K562 (cell line): ENCODE data around the gene SMIM13. TPM values are rescaled to one million over a fixed set of nuclear protein-coding genes. Genes with fewer than 3 reads are reported as not detected.
A peak's percentile ranks its signal among the peaks of the same experiment; 100 is the strongest.

Source experiments
- ATAC-seq: fragments of 200-7000 bp; cut with Tn5 transposase; 3 replicates; pipeline ENCODE4 v1.9.1; 2020; ENCODE audit warnings: moderate library complexity
- BruUV-seq: library from RNA; stranded (reverse); fragments of 400-500 nt; replicated peaks from 2 replicates; lab custom pipeline; 2021; lab: Mats Ljungman, UMichigan
- CTCF ChIA-PET: fragments of 300-600 bp; formaldehyde crosslinking; extraction: SDS; loops from one replicate; lab custom pipeline; 2021; ENCODE audit warnings: low intra/inter-chr PET ratio; lab: Yijun Ruan, JAX
- POLR2A ChIA-PET: fragments of 300-600, 350-650 bp; sonication (Branson Sonifier 250); formaldehyde crosslinking; extraction: SDS; loops from one replicate; lab custom pipeline; 2021; ENCODE audit warnings: antibody characterized with exemption, inconsistent platforms; lab: Yijun Ruan, JAX
- DNase-seq, 4 experiments: peaks; one replicate each; pipeline versions ENCODE4 v3.0.0 to v3.0.0-alpha.2; 2011 to 2018; ENCODE audit warnings: low spot score in 3 of 4, mixed read lengths in 3 of 4; ENCODE audit errors: extremely low read depth in 1 of 4
- FAIRE-seq: peaks from 2 replicates; lab custom pipeline; 2011; peaks lifted over from hg19 to GRCh38; lab: Jason Lieb, UNC
- H2AFZ ChIP-seq: 2 replicates; pipeline ENCODE4 v1.6.0; 2011; ENCODE audit warnings: low read depth, low read length, control low read depth, inconsistent platforms
- H3K27ac ChIP-seq: fragments of 200-600 bp; 3 replicates; pipeline ENCODE4 v1.8.0; 2011; ENCODE audit warnings: low read depth, mild to moderate bottlenecking, control low read depth, inconsistent platforms, low read length, moderate library complexity, mixed read lengths; ENCODE audit errors: extremely low read depth
- H3K27me3 ChIP-seq, 2 experiments: fragments of 300-600 bp in 1 of 2; 2 replicates in 1 of 2; 3 replicates in 1 of 2; pipeline versions ENCODE4 v1.6.0 to v1.8.0; 2011; ENCODE audit warnings: inconsistent platforms in 2 of 2, low read length in 2 of 2, mild to moderate bottlenecking in 1 of 2, mixed read lengths in 1 of 2, moderate library complexity in 1 of 2; ENCODE audit not compliant: control insufficient read depth in 2 of 2, insufficient read depth in 2 of 2
- H3K36me3 ChIP-seq: fragments of 300-600 bp; 3 replicates; pipeline ENCODE4 v1.8.0; 2011; ENCODE audit warnings: mild to moderate bottlenecking, low read length, inconsistent platforms; ENCODE audit not compliant: control insufficient read depth, insufficient read depth
- H3K4me1 ChIP-seq, 2 experiments: fragments of 200-600 bp in 1 of 2; replicated peaks in 1 of 2; 2 replicates in 1 of 2; 3 replicates in 1 of 2; pipeline versions ENCODE4 v1.5.1 to v1.8.0; 2011; ENCODE audit warnings: inconsistent platforms in 2 of 2, low read length in 2 of 2, mild to moderate bottlenecking in 1 of 2, mixed read lengths in 1 of 2, moderate library complexity in 1 of 2; ENCODE audit not compliant: control insufficient read depth in 2 of 2, insufficient read depth in 2 of 2
- H3K4me2 ChIP-seq: 2 replicates; pipeline ENCODE4 v1.6.1; 2011; ENCODE audit warnings: low read length, control low read depth, inconsistent platforms, mixed read lengths; ENCODE audit not compliant: insufficient read depth
- H3K4me3 ChIP-seq: fragments of 200-600 bp; sonication (generic), shearing (Covaris generic); 2 replicates; pipeline ENCODE4 v1.5.1; 2016; ENCODE audit warnings: control low read depth, inconsistent platforms
- H3K79me2 ChIP-seq: fragments of 200-600 bp; 3 replicates; pipeline ENCODE4 v1.8.0; 2011; ENCODE audit warnings: low read length, inconsistent platforms; ENCODE audit not compliant: control insufficient read depth, insufficient read depth
- H3K9ac ChIP-seq, 2 experiments: 2 replicates each; pipeline versions ENCODE4 v1.6.0 to v1.6.1; 2011; ENCODE audit warnings: low read depth in 2 of 2, low read length in 2 of 2, control low read depth in 1 of 2, inconsistent platforms in 1 of 2, mild to moderate bottlenecking in 1 of 2, mixed read lengths in 1 of 2; ENCODE audit not compliant: insufficient read depth in 1 of 2
- H3K9me1 ChIP-seq: one replicate; pipeline ENCODE4 v1.6.0; 2011; ENCODE audit warnings: inconsistent platforms, mild to moderate bottlenecking, low read length, moderate library complexity; ENCODE audit not compliant: control insufficient read depth, insufficient read depth
- H3K9me3 ChIP-seq: replicated peaks from 2 replicates; pipeline ENCODE4 v1.5.1; 2011; ENCODE audit warnings: low read depth, low read length, inconsistent platforms; ENCODE audit not compliant: control insufficient read depth, insufficient read depth
- H4K20me1 ChIP-seq: replicated peaks from 2 replicates; pipeline ENCODE4 v1.6.1; 2011; ENCODE audit warnings: low read length, inconsistent platforms, mixed read lengths; ENCODE audit not compliant: control insufficient read depth, insufficient read depth
- ATF3 ChIP-seq, 2 experiments: fragments of 450-650 bp in 1 of 2; sonication (generic) in 1 of 2; formaldehyde crosslinking in 1 of 2; IDR thresholded peaks in 1 of 2; conservative IDR thresholded peaks in 1 of 2; 2 replicates each; pipeline versions ENCODE4 v1.6.1 to v1.8.1; 2016 to 2023; ENCODE audit warnings: mild to moderate bottlenecking in 2 of 2, moderate library complexity in 2 of 2, inconsistent platforms in 1 of 2, missing genetic modification reagents in 1 of 2
- BDP1 ChIP-seq: IDR thresholded peaks from 3 replicates; pipeline ENCODE4 v1.6.1; 2011; ENCODE audit not compliant: insufficient read length, insufficient read depth
- DIDO1 ChIP-seq: fragments of 450-650 bp; IDR thresholded peaks from 2 replicates; pipeline ENCODE4 v1.6.1; 2016; ENCODE audit warnings: low read depth, missing biosample characterization, missing genetic modification characterization
- ESRRA ChIP-seq: fragments of 450-650 bp; IDR thresholded peaks from 2 replicates; pipeline ENCODE4 v1.6.1; 2014; ENCODE audit warnings: low read depth, mild to moderate bottlenecking, moderate library complexity, borderline replicate concordance
- FIP1L1 ChIP-seq: fragments of 200-400 bp; formaldehyde crosslinking; IDR thresholded peaks from 2 replicates; pipeline ENCODE4 v1.6.1; 2018; ENCODE audit warnings: mild to moderate bottlenecking, low read depth, low read length; ENCODE audit not compliant: poor library complexity, severe bottlenecking
- FOSL1 ChIP-seq: fragments of 200-800 bp; sonication (Bioruptor generic); conservative IDR thresholded peaks from 2 replicates; pipeline ENCODE4 v1.6.1; 2016; ENCODE audit warnings: missing genetic modification characterization, missing compliant biosample characterization
- GABPB2 ChIP-seq: fragments of 250-450 bp; sonication (Bioruptor Pico); conservative IDR thresholded peaks from 2 replicates; pipeline ENCODE4 v1.5.1; 2021; ENCODE audit warnings: mild to moderate bottlenecking
- HDAC3 ChIP-seq: fragments of 450-650 bp; IDR thresholded peaks from 2 replicates; pipeline ENCODE4 v1.6.1; 2018; ENCODE audit warnings: borderline replicate concordance, mild to moderate bottlenecking, moderate library complexity; ENCODE audit not compliant: partially characterized antibody
- JUN ChIP-seq, 2 experiments: sonication (generic) in 1 of 2; formaldehyde crosslinking in 1 of 2; IDR thresholded peaks; 2 replicates each; pipeline versions ENCODE4 v1.6.1 to v1.8.0; 2012 to 2022; ENCODE audit warnings: borderline replicate concordance in 2 of 2, mild to moderate bottlenecking in 2 of 2, improper control_type of control experiment in 1 of 2, low read depth in 1 of 2, low read length in 1 of 2, missing genetic modification reagents in 1 of 2
- JUND ChIP-seq, 2 experiments: IDR thresholded peaks; 2 replicates in 1 of 2; 3 replicates in 1 of 2; pipeline ENCODE4 v1.6.1; 2011; ENCODE audit warnings: borderline replicate concordance in 2 of 2, low read depth in 2 of 2, low read length in 2 of 2, improper control_type of control experiment in 1 of 2, missing biosample characterization in 1 of 2, missing genetic modification characterization in 1 of 2, missing genetic modification reagents in 1 of 2
- MAZ ChIP-seq, 2 experiments: fragments of 450-650 bp in 1 of 2; sonication (generic) in 1 of 2; formaldehyde crosslinking; IDR thresholded peaks in 1 of 2; conservative IDR thresholded peaks in 1 of 2; 2 replicates each; pipeline versions ENCODE4 v1.4.0 to v1.5.0; 2020; ENCODE audit warnings: mild to moderate bottlenecking in 1 of 2, missing genetic modification reagents in 1 of 2
- POLR2H ChIP-seq: IDR thresholded peaks from 2 replicates; pipeline ENCODE4 v1.6.1; 2016; ENCODE audit warnings: missing genetic modification characterization, low read depth, mild to moderate bottlenecking, control low read depth, missing compliant biosample characterization, moderate library complexity
- PTTG1 ChIP-seq: fragments of 450-650 bp; IDR thresholded peaks from 2 replicates; pipeline ENCODE4 v1.6.1; 2016; ENCODE audit warnings: low read depth, mild to moderate bottlenecking, missing genetic modification characterization, missing compliant biosample characterization
- RBM17 ChIP-seq: fragments of 200-400 bp; formaldehyde crosslinking; IDR thresholded peaks from 2 replicates; pipeline ENCODE4 v1.6.1; 2017; ENCODE audit warnings: low read depth, mild to moderate bottlenecking, low read length, borderline replicate concordance
- UBTF ChIP-seq, 2 experiments: IDR thresholded peaks; 2 replicates each; pipeline ENCODE4 v1.6.1; 2012; ENCODE audit warnings: improper control_type of control experiment in 2 of 2, low read depth in 2 of 2, low read length in 2 of 2, borderline replicate concordance in 1 of 2
- WGBS: fragments of 100-300 bp; shearing (Covaris generic); methylation state at CpG from one replicate; pipeline ENCODE4 v1.1.6; 2016; ENCODE audit warnings: low coverage, mixed read lengths; ENCODE audit not compliant: insufficient coverage; ENCODE audit errors: missing lambda C conversion rate; 5-methylcytosine and 5-hydroxymethylcytosine counted together
- in situ Hi-C: fragments of 300-500 bp; cut with MboI; formaldehyde crosslinking; loops from 4 replicates; pipeline ENCODE4 v1.15.0; 2018; ENCODE audit warnings: inconsistent platforms, mixed read lengths
- intact Hi-C: fragments of 100-400 bp; cut with micrococcal nuclease; formaldehyde crosslinking; loops from 2 replicates; pipeline ENCODE4 v1.14.2; 2022
- polyA plus RNA-seq, 8 experiments: library from polyadenylated mRNA; depleted of rRNA in 4 of 8; stranded (reverse) in 5 of 8; unstranded in 3 of 8; fragments of >200 nt; fragmentation: Nextera tagmentation in 2 of 8; fragmentation: Illumina TruSeq in 1 of 8; extraction: Ambion mirVana in 2 of 8; extraction: Trizol in 1 of 8; gene quantifications; 2 replicates each; pipeline versions ENCODE4 v1.2.1 to v1.2.3, GENCODE V29; 2011 to 2014; ENCODE audit warnings: inconsistent platforms in 1 of 8, missing spikeins in 1 of 8
- total RNA-seq, 7 experiments: library from RNA; depleted of rRNA in 6 of 7; stranded (reverse); fragments of >200 nt in 6 of 7; fragmentation: Illumina TruSeq in 2 of 7; extraction: Trizol in 2 of 7; gene quantifications; 2 replicates each; pipeline versions ENCODE4 v1.2.1 to v1.2.3, GENCODE V29; 2011 to 2021; ENCODE audit warnings: low replicate concordance in 1 of 7

The SMIM13 gene
- total and polyA plus RNA-seq, 9 of the 15 experiments (the other 6 are each of a cell fraction or from before 2014, with no cell fraction given) = 5.5 to 24.8 (median 11.7) TPM

- TF ChIP-seq ATF3 (IDR thresholded peaks at IDR 0.05) = peak; percentile 42; the same call in 1 of the 2 replicates
- no peak for TF ChIP-seq ATF3 (CRISPR knock-in tag; conservative IDR thresholded peaks at IDR 0.05)
- no peak for TF ChIP-seq PTTG1 (tag)
- 0 out of 2 replicates have a peak, but pooled peaks have one; percentile 36 for TF ChIP-seq JUN (IDR thresholded peaks at IDR 0.05; ENCODE audit: borderline replicate concordance, low read depth, low read length)
- TF ChIP-seq JUN (CRISPR knock-in tag; IDR thresholded peaks at IDR 0.05; ENCODE audit: borderline replicate concordance) = no peak
- TF ChIP-seq POLR2H (tag) = no peak
- no peak for TF ChIP-seq DIDO1 (tag)
- TF ChIP-seq FOSL1 (tag) = peak; percentile 90
Observed at GRCh38 chr6:11050731-11051130, 42.9 kb upstream of the SMIM13 start (continued).

- Histone ChIP-seq H3K79me2 (no peaks in the 10 kb centered on the region), H3K4me3 (no peak overlapping the region), H3K36me3 (no peaks in the 10 kb centered on the region), H2AFZ (no peak overlapping the region), H3K4me2 (no peak overlapping the region), H3K9ac (no peak overlapping the region), H3K9me1 (no peaks in the 10 kb centered on the region), H3K9me3 (no peaks in the 10 kb centered on the region), H3K27ac (no peak overlapping the region), H3K4me1 (no peaks in the 10 kb centered on the region), H4K20me1 (no peaks in the 10 kb centered on the region), H3K27me3 (peaks cover 9 to 15% of the 10 kb centered on the region in 2 experiments)
- FAIRE-seq (no peak), DNase-seq (no peak), ATAC-seq (no peak)
- WGBS = 3% methylated on average over 5 of the region's 5 CpGs
- in situ Hi-C loops (no loop called here), intact Hi-C loops (no loop called here)
- no TSS peak for BruUV-seq
- POLR2A ChIA-PET = interaction anchor here (0.6 kb wide), 1 partner anchor 83 kb away, joined by 3 read pairs; no protein-coding TSS in a partner anchor
- CTCF ChIA-PET = interaction anchor here (0.6 kb wide), 2 partner anchors 17 to 112 kb away, joined by 3 to 7 read pairs; no protein-coding TSS in a partner anchor
- TF ChIP-seq FIP1L1 (no peak), GABPB2 (no peak), JUND (IDR thresholded peaks at IDR 0.05; ENCODE audit: borderline replicate concordance, low read depth, low read length) (no peak), JUND (tag; IDR thresholded peaks at IDR 0.05; ENCODE audit: borderline replicate concordance, low read depth, low read length) (no peak), BDP1 (no peak), ESRRA (no peak), UBTF (IDR thresholded peaks at IDR 0.05; ENCODE audit: borderline replicate concordance in 1 of 2, low read depth in 2 of 2, low read length in 2 of 2) (no peak), HDAC3 (no peak), RBM17 (no peak), MAZ (CRISPR knock-in tag; conservative IDR thresholded peaks at IDR 0.05 in 1 of 2, IDR thresholded peaks at IDR 0.05 in 1 of 2) (no peak)
Observed at GRCh38 chr6:11053307-11053706, 40.3 kb upstream of the SMIM13 start.
